ENCODE data around the gene RNF227.

RNF227 gene

DNA sequence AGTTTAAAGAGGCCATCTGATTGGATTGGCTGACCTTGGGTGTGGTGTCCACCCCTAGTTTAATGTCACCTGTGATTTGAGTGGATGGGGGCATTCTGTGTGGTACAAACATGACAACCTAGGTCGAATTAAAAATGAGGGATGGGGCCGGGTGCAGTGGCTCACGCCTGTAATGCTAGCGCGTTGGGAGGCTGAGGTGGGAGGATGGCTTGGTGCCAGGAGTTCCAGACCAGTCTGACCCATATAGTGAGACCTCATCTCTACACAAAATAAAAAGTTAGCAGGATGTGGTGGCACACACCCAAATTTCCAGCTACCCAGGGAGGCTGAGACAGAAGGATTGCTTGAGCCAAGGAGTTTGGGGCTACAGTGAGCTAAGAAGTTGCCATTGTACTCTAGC, 30.4 kb upstream of the RNF227 start:
- Histone ChIP-seq H2AFZ (ENCODE audit: low read depth) (no peak overlapping the region), H3K4me1 (ENCODE audit: low read depth, poor library complexity, severe bottlenecking) (peaks cover 3% of the 10 kb centered on the region), H4K20me1 (ENCODE audit: insufficient read depth) (no peaks in the 10 kb centered on the region), H3K9ac (no peak overlapping the region), H3K27me3 (ENCODE audit: insufficient read depth, low read depth) (no peaks in the 10 kb centered on the region), H3K36me3 (ENCODE audit: insufficient read depth) (no peaks in the 10 kb centered on the region), H3K79me2 (ENCODE audit: insufficient read depth, low read depth) (no peaks in the 10 kb centered on the region), H3K27ac (no peak overlapping the region), H3K4me2 (no peak overlapping the region), H3K4me3 (IDR thresholded peaks at IDR 0.05; ENCODE audit: insufficient read depth, low read depth, low read length) (no peak overlapping the region)
- TF ChIP-seq, protein P1, sequence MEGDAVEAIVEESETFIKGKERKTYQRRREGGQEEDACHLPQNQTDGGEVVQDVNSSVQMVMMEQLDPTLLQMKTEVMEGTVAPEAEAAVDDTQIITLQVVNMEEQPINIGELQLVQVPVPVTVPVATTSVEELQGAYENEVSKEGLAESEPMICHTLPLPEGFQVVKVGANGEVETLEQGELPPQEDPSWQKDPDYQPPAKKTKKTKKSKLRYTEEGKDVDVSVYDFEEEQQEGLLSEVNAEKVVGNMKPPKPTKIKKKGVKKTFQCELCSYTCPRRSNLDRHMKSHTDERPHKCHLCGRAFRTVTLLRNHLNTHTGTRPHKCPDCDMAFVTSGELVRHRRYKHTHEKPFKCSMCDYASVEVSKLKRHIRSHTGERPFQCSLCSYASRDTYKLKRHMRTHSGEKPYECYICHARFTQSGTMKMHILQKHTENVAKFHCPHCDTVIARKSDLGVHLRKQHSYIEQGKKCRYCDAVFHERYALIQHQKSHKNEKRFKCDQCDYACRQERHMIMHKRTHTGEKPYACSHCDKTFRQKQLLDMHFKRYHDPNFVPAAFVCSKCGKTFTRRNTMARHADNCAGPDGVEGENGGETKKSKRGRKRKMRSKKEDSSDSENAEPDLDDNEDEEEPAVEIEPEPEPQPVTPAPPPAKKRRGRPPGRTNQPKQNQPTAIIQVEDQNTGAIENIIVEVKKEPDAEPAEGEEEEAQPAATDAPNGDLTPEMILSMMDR (conservative IDR thresholded peaks at IDR 0.05; ENCODE audit: low read depth, low read length), result no peak

DNA sequence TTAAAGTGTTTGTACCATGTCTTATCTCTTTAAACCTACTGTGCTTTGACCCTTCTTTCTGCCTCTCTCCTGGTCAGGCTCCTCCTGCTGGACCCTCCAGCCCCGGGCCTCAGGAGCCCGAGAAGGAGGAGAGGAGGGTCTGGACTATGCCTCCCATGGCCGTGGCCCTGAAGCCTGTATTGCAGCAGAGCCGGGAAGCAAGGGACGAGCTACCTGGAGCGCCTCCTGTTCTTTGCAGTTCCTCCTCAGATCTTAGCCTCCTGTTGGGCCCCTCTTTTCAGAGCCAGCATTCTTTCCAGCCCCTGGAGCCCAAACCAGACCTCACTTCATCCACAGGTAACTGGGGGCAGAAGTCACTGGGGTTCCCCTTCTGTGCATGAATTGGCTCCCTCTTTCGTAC, 29.6 kb upstream of the RNF227 start:
- no peaks in the 10 kb centered on the region for H3K27me3 ChIP-seq (ENCODE audit: insufficient read depth, low read depth)
- H3K9ac ChIP-seq, result no peak overlapping the region
- H4K20me1 ChIP-seq (ENCODE audit: insufficient read depth), result no peaks in the 10 kb centered on the region
- H3K4me1 ChIP-seq (ENCODE audit: low read depth, poor library complexity, severe bottlenecking), result no peaks in the 10 kb centered on the region
- H3K27ac ChIP-seq, result no peak overlapping the region
- no peaks in the 10 kb centered on the region for H3K79me2 ChIP-seq (ENCODE audit: insufficient read depth, low read depth)
- no peaks in the 10 kb centered on the region for H3K36me3 ChIP-seq (ENCODE audit: insufficient read depth)
- TF ChIP-seq, protein P1 (conservative IDR thresholded peaks at IDR 0.05; ENCODE audit: low read depth, low read length), result no peak
- no peak overlapping the region for H3K4me3 ChIP-seq (IDR thresholded peaks at IDR 0.05; ENCODE audit: insufficient read depth, low read depth, low read length)
- no peak overlapping the region for H3K4me2 ChIP-seq
- H2AFZ ChIP-seq (ENCODE audit: low read depth), result no peak overlapping the region

DNA sequence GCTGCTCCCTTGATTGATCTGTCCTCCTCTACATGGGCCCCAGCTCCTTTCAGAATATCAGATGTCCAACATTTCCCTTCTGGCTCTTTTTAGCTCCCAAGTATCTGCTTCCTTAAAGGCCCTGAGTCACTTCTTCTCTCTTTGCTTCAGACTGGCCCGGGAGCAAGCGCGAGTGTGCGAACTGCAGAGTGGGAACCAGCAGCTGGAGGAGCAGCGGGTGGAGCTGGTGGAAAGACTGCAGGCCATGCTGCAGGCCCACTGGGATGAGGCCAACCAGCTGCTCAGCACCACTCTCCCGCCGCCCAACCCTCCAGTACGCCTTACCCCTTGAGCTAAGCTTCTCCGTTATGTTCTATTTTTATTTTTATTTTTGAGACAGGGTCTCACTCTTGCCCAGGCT, 28.2 kb upstream of the RNF227 start:
- no peak overlapping the region for H2AFZ ChIP-seq (ENCODE audit: low read depth)
- no peak overlapping the region for H3K27ac ChIP-seq
- H3K4me1 ChIP-seq (ENCODE audit: low read depth, poor library complexity, severe bottlenecking), result no peaks in the 10 kb centered on the region
- H3K79me2 ChIP-seq (ENCODE audit: insufficient read depth, low read depth), result no peaks in the 10 kb centered on the region
- H3K4me3 ChIP-seq (IDR thresholded peaks at IDR 0.05; ENCODE audit: insufficient read depth, low read depth, low read length), result no peak overlapping the region
- H3K27me3 ChIP-seq (ENCODE audit: insufficient read depth, low read depth), result no peaks in the 10 kb centered on the region
- no peak overlapping the region for H3K4me2 ChIP-seq
- TF ChIP-seq, protein P1 (conservative IDR thresholded peaks at IDR 0.05; ENCODE audit: low read depth, low read length), result no peak
- no peaks in the 10 kb centered on the region for H4K20me1 ChIP-seq (ENCODE audit: insufficient read depth)
- H3K36me3 ChIP-seq (ENCODE audit: insufficient read depth), result no peaks in the 10 kb centered on the region
- no peak overlapping the region for H3K9ac ChIP-seq

DNA sequence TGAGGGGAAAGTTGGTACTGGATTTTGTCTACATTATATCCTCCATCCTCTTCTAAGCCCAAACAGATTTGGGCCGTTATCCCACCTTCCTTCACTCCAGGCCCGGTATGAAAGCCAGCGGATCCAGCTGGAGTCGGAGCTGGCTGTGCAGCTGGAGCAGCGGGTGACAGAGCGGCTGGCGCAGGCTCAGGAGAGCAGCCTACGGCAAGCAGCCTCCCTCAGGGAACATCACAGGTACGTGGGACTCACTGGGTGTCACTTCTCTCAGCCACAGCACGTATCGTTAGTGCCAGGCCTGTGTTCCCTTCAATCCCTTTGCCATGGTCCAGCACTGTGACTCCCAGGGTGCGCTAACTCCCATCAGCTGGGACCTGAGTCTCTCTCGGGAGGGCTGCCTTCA, 27.2 kb upstream of the RNF227 start:
- Histone ChIP-seq H3K4me2 (no peak overlapping the region), H3K36me3 (ENCODE audit: insufficient read depth) (no peaks in the 10 kb centered on the region), H3K9ac (no peak overlapping the region), H3K4me3 (IDR thresholded peaks at IDR 0.05; ENCODE audit: insufficient read depth, low read depth, low read length) (no peak overlapping the region), H3K4me1 (ENCODE audit: low read depth, poor library complexity, severe bottlenecking) (no peaks in the 10 kb centered on the region), H2AFZ (ENCODE audit: low read depth) (no peak overlapping the region), H3K79me2 (ENCODE audit: insufficient read depth, low read depth) (no peaks in the 10 kb centered on the region), H3K27ac (no peak overlapping the region), H4K20me1 (ENCODE audit: insufficient read depth) (no peaks in the 10 kb centered on the region), H3K27me3 (ENCODE audit: insufficient read depth, low read depth) (no peaks in the 10 kb centered on the region)
- TF ChIP-seq, protein P1 (conservative IDR thresholded peaks at IDR 0.05; ENCODE audit: low read depth, low read length), result no peak

DNA sequence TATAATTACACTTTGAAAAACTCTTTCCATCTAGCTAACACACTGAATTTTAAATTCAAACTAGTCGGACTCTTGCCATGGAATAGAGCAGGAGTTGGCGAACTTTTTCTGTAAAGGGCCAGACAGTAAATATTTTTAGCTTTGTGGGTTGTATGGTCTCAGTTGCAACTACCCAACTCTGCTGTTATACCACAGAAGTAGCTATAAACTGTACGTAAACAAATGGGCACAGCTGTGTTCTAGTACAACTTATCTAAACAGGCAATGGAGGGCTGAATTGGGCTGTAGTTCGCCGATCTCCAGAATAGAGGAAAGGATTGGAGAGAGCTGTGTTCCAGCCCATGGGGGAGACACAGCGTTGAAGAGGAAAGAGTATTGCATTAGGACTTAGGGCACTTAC, 24.7 kb upstream of the RNF227 start:
- Histone ChIP-seq H4K20me1 (ENCODE audit: insufficient read depth) (no peaks in the 10 kb centered on the region), H3K79me2 (ENCODE audit: insufficient read depth, low read depth) (no peaks in the 10 kb centered on the region), H3K4me2 (no peak overlapping the region), H3K4me3 (IDR thresholded peaks at IDR 0.05; ENCODE audit: insufficient read depth, low read depth, low read length) (no peak overlapping the region), H3K9ac (no peak overlapping the region), H3K36me3 (ENCODE audit: insufficient read depth) (no peaks in the 10 kb centered on the region), H2AFZ (ENCODE audit: low read depth) (no peak overlapping the region), H3K27me3 (ENCODE audit: insufficient read depth, low read depth) (no peaks in the 10 kb centered on the region), H3K27ac (no peak overlapping the region), H3K4me1 (ENCODE audit: low read depth, poor library complexity, severe bottlenecking) (no peaks in the 10 kb centered on the region)
- TF ChIP-seq, protein P1 (conservative IDR thresholded peaks at IDR 0.05; ENCODE audit: low read depth, low read length), result no peak
